ENCODE measurements around the gene HEBP2. TPM values are rescaled to one million over a fixed set of nuclear protein-coding genes. Genes with fewer than 3 reads are reported as not detected.

The HEBP2 gene
- total RNA-seq, 1 donor from 2014 or later: 26.2 TPM

- CTCF ChIA-PET: no interaction called here
- POLR2A ChIA-PET: interaction anchor here (0.6 kb wide), 1 partner anchor 965 kb away, joined by 3 read pairs; no protein-coding TSS in a partner anchor
- ATAC-seq (ENCODE audit: low read depth) (no peak), DNase-seq (no peak)
- Mint-ChIP-seq H3K27ac (no peak overlapping the region), H3K36me3 (ENCODE audit: low read depth) (peaks cover 82% of the 10 kb centered on the region), H3K9me3 (no peaks in the 10 kb centered on the region), H3K4me1 (peaks cover 9% of the 10 kb centered on the region), H3K4me3 (no peak overlapping the region), H3K27me3 (no peaks in the 10 kb centered on the region)
- intact Hi-C loops (cut with micrococcal nuclease): no loop called here
- no peak for TF ChIP-seq CTCF (IDR thresholded peaks at IDR 0.05)
These were observed 6.2 kb downstream of the HEBP2 start for GRCh38 chr6:138410048-138410735.

GRCh38 chr6:138410972-138411880 is 7.2 kb downstream of the HEBP2 start:
- ATAC-seq (ENCODE audit: low read depth) (no peak), DNase-seq (no peak)
- H3K27ac Mint-ChIP-seq: peak overlapping the region; percentile 46
- intact Hi-C loops (cut with micrococcal nuclease): no loop called here
- H3K9me3 Mint-ChIP-seq: no peaks in the 10 kb centered on the region
- H3K4me3 Mint-ChIP-seq: no peak overlapping the region
- no peaks in the 10 kb centered on the region for H3K27me3 Mint-ChIP-seq
- CTCF ChIA-PET: no interaction called here
- H3K36me3 Mint-ChIP-seq (ENCODE audit: low read depth): peaks cover 86% of the 10 kb centered on the region
- POLR2A ChIA-PET: no interaction called here
- TF ChIP-seq CTCF (IDR thresholded peaks at IDR 0.05): no peak
- H3K4me1 Mint-ChIP-seq: peaks cover 4% of the 10 kb centered on the region

- POLR2A ChIA-PET: interaction anchor here (0.7 kb wide), 1 partner anchor 365 kb away, joined by 4 read pairs; no protein-coding TSS in a partner anchor
- intact Hi-C loops (cut with micrococcal nuclease): no loop called here
These were observed 11.1 kb downstream of the HEBP2 start for GRCh38 chr6:138415125-138415524.

DNA sequence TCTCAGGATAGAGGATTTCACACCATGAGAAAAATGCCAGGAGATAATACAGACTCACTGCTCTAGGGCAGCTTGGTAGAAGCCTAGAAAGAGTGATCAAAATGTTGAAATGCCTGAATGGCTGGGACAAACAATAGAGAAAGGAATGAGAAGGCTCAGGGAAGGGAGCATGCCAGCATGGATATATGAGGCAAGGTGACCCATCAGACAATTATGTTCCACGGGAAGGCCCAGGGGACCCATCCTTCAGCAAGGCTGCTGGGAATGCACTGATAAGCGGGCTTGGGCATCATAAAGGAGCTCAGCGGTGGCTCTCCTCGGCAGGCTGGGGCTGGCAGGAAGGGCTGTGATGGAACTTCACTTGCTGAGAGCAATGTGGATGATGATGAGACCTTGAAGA is 12.2 kb downstream of the HEBP2 start:
- Mint-ChIP-seq H3K27ac (no peak overlapping the region), H3K9me3 (no peaks in the 10 kb centered on the region), H3K27me3 (no peaks in the 10 kb centered on the region), H3K4me3 (no peak overlapping the region), H3K36me3 (ENCODE audit: low read depth) (peaks cover 76% of the 10 kb centered on the region), H3K4me1 (peaks cover 2% of the 10 kb centered on the region)
- ChIA-PET POLR2A (no interaction called here), CTCF (no interaction called here)
- no peak for DNase-seq
- ATAC-seq (ENCODE audit: low read depth): no peak
- TF ChIP-seq CTCF (IDR thresholded peaks at IDR 0.05): no peak
- intact Hi-C loops (cut with micrococcal nuclease): no loop called here

More at GRCh38 chr6:138415125-138415524, 11.1 kb downstream of the HEBP2 start:
- DNase-seq (no peak), ATAC-seq (ENCODE audit: low read depth) (no peak)
- CTCF ChIA-PET: no interaction called here
- no peak for TF ChIP-seq CTCF (IDR thresholded peaks at IDR 0.05)
- Mint-ChIP-seq H3K27me3 (no peaks in the 10 kb centered on the region), H3K36me3 (ENCODE audit: low read depth) (peaks cover 84% of the 10 kb centered on the region), H3K27ac (no peak overlapping the region), H3K4me1 (peaks cover 4% of the 10 kb centered on the region), H3K4me3 (no peak overlapping the region), H3K9me3 (no peaks in the 10 kb centered on the region)

GRCh38 chr6:138417493-138418117 is 13.6 kb downstream of the HEBP2 start:
- no peak overlapping the region for H3K27ac Mint-ChIP-seq
- intact Hi-C loops (cut with micrococcal nuclease): no loop called here
- H3K4me1 Mint-ChIP-seq: no peaks in the 10 kb centered on the region
- no peak overlapping the region for H3K4me3 Mint-ChIP-seq
- ATAC-seq (ENCODE audit: low read depth): no peak
- POLR2A ChIA-PET: no interaction called here
- peaks cover 62% of the 10 kb centered on the region for H3K36me3 Mint-ChIP-seq (ENCODE audit: low read depth)
- TF ChIP-seq CTCF (IDR thresholded peaks at IDR 0.05): no peak
- DNase-seq: no peak
- CTCF ChIA-PET: no interaction called here
- no peaks in the 10 kb centered on the region for H3K27me3 Mint-ChIP-seq
- no peaks in the 10 kb centered on the region for H3K9me3 Mint-ChIP-seq

All from activated B cell treated with CpG ODN at 0.5 μM for 24 hours (primary cell).